ENCODE results near the gene PTPRU. TPM values are rescaled to one million over a fixed set of nuclear protein-coding genes. Genes with fewer than 3 reads are reported as not detected.

The PTPRU gene
- polyA plus RNA-seq, 2 of the 4 experiments (the other 2 are of a cell fraction), result 5.7 to 6.1 TPM

DNA sequence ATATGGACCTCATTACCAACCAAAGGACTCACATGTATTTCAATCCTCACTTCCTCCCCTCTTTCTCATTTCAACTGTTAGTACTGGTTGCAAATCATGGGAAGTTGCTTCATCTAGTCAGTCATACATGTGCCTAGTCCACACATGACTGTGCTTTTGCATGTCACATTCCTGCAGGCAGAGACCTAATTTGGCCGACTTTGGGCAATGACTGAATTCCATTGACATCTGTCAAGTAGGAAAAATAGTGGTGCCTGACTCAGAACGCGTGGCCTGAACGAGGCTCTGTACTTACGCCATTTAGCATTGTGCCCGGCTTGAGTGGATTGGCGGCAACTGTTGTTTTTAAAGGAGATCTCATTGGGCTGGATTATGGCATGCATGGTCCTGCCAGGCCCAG lies 18.0 kb downstream of the PTPRU start:
- peaks cover 26% of the 10 kb centered on the region for H3K4me1 ChIP-seq
- POLR2A ChIA-PET, result no interaction called here
- no peak for TF ChIP-seq MAFK (IDR thresholded peaks at IDR 0.05; ENCODE audit: partially characterized antibody)
- TF ChIP-seq ZFP36 (IDR thresholded peaks at IDR 0.05; ENCODE audit: borderline replicate concordance, partially characterized antibody), result no peak
- no peak for TF ChIP-seq KDM1A (IDR thresholded peaks at IDR 0.05; ENCODE audit: low read depth)
- DNase-seq (ENCODE audit: low read depth in 1 of 2, low spot score in 1 of 2) (no peak), ATAC-seq (no peak), FAIRE-seq (no peak)
- H3K9me3 ChIP-seq, result no peaks in the 10 kb centered on the region
- 92% methylated on average over 7 of the region's 7 CpGs for WGBS (ENCODE audit: missing lambda C conversion rate)
- no peak overlapping the region for H3K27ac ChIP-seq
- no peak overlapping the region for H3K4me2 ChIP-seq
- no peak overlapping the region for H3K4me3 ChIP-seq
- CTCF ChIA-PET, result no interaction called here

DNA sequence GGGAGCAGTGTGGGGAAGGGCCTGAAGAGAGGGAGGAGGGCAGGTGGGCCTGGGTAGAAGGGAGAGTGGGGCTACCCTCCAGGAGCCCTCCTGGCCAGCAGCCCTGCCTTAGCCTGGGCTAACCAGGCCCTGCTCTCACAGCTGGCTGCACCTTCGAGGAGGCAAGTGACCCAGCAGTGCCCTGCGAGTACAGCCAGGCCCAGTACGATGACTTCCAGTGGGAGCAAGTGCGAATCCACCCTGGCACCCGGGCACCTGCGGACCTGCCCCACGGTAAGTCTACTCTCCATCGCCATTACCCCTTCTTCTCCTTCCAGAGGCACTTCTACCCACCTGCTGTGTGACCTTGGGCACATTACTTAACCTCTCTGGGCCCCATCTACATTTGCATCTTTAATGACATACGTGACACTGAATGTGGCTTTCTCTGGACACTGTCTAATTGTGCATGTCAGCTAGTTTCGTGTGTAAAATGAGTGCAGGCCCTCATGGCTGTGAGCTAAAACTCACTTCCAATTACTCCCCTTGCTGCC lies 18.9 kb downstream of the PTPRU start:
- 86% methylated on average over 8 of the region's 10 CpGs for WGBS (ENCODE audit: missing lambda C conversion rate)
- Histone ChIP-seq H3K27ac (no peak overlapping the region; a peak in 1 of 6 replicates), H3K4me1 (peaks cover 26% of the 10 kb centered on the region), H3K4me3 (no peak overlapping the region), H3K4me2 (no peak overlapping the region), H3K9me3 (no peaks in the 10 kb centered on the region)
- ATAC-seq, result no peak
- no peak for FAIRE-seq
- ChIA-PET POLR2A (no interaction called here), CTCF (interaction anchor here (1.0 to 1.1 kb wide), 2 partner anchors 10 to 1125 kb away, joined by 3 to 6 read pairs; no protein-coding TSS in a partner anchor)
- TF ChIP-seq ESRRA (IDR thresholded peaks at IDR 0.05; ENCODE audit: borderline replicate concordance, low read length) (no peak), ZFP36 (IDR thresholded peaks at IDR 0.05; ENCODE audit: borderline replicate concordance, partially characterized antibody) (peak; percentile 51)
- no peak for DNase-seq (ENCODE audit: low read depth in 1 of 2, low spot score in 1 of 2)

DNA sequence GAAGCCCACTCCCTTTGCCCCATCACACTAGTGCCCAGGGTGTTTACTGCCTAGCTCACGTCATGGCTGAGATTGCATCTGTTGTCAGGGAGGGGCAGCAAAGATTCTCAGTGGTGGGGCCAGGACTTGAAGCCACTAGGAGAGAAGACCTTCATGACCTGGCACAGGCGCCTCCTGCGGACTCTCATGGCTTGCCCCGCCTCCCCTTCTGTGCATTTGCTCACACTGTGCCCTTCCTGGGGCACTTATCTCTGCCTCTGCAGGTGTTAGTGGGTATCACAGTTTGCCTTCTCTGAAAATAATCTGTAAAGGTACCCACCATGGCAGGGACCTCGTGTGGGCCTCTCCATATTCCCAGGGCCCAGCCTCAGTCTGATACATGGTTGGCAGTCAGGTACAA lies 20.1 kb downstream of the PTPRU start:
- CTCF ChIA-PET, result interaction anchor here (1.0 to 1.3 kb wide), 3 partner anchors 10 to 20 kb away, joined by 3 to 8 read pairs (median 3); partner anchors contain the start of gene PTPRU

GRCh38 chr1:29256979-29257804 lies 20.9 kb downstream of the PTPRU start:
- DNase-seq (ENCODE audit: low read depth in 1 of 2, low spot score in 1 of 2), result peak in 1 of 2 experiments; percentile 33
- no peak overlapping the region for H3K4me3 ChIP-seq
- H3K27ac ChIP-seq, result peak overlapping the region; percentile 57 to 80
- FAIRE-seq, result no peak
- peaks cover 26% of the 10 kb centered on the region for H3K4me1 ChIP-seq
- ATAC-seq, result peak; percentile 68 to 71; a peak in 5 of 6 replicates
- 19% methylated on average over 10 of the region's 11 CpGs for WGBS (ENCODE audit: missing lambda C conversion rate)
- POLR2A ChIA-PET, result interaction anchor here (0.7 kb wide), 1 partner anchor 27 kb away, joined by 3 read pairs; the partner anchor contains the start of gene MECR
- CTCF ChIA-PET, result interaction anchor here (0.6 to 1.3 kb wide), 4 partner anchors 10 to 766 kb away, joined by 4 to 8 read pairs (median 4); partner anchors contain the start of gene PTPRU
- TF ChIP-seq CBX2 (IDR thresholded peaks at IDR 0.05; ENCODE audit: borderline replicate concordance, low read depth), result no peak
- TF ChIP-seq JUN (IDR thresholded peaks at IDR 0.05), result 0 out of 5 replicates have a peak, but pooled peaks of 1 of the 2 experiments have one; percentile 33
- no peak for TF ChIP-seq POLR2AphosphoS2 (conservative IDR thresholded peaks at IDR 0.05; ENCODE audit: low read length)
- TF ChIP-seq GATA3 (IDR thresholded peaks at IDR 0.05; ENCODE audit: borderline replicate concordance), result no peak
- no peaks in the 10 kb centered on the region for H3K9me3 ChIP-seq
- peak overlapping the region; percentile 68 for H3K4me2 ChIP-seq

More for the DNA sequence above, 20.1 kb downstream of the PTPRU start:
- H3K4me1 ChIP-seq, result peaks cover 26% of the 10 kb centered on the region
- no peak for TF ChIP-seq SREBF2 (IDR thresholded peaks at IDR 0.05)
- TF ChIP-seq FOSB (CRISPR knock-in tag; IDR thresholded peaks at IDR 0.05), result no peak
- TF ChIP-seq RNF2 (IDR thresholded peaks at IDR 0.05; ENCODE audit: borderline replicate concordance, low read depth), result no peak
- TF ChIP-seq, protein P1, sequence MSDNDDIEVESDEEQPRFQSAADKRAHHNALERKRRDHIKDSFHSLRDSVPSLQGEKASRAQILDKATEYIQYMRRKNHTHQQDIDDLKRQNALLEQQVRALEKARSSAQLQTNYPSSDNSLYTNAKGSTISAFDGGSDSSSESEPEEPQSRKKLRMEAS (IDR thresholded peaks at IDR 0.05), result no peak
- TF ChIP-seq NR3C1 (IDR thresholded peaks at IDR 0.05), result no peak
- no peak for TF ChIP-seq FOXS1 (CRISPR knock-in tag; IDR thresholded peaks at IDR 0.05)
- TF ChIP-seq CTCF (IDR thresholded peaks at IDR 0.05), result no peak
- TF ChIP-seq NFE2L2 (conservative IDR thresholded peaks at IDR 0.05; ENCODE audit: low read length), result no peak
- no peak for TF ChIP-seq HEYL (CRISPR knock-in tag; IDR thresholded peaks at IDR 0.05)
- no peak for TF ChIP-seq RAD21 (conservative IDR thresholded peaks at IDR 0.05 in 1 of 2, IDR thresholded peaks at IDR 0.05 in 1 of 2)
- TF ChIP-seq ZSCAN20 (CRISPR knock-in tag; IDR thresholded peaks at IDR 0.05), result no peak
- no peak for TF ChIP-seq CEBPB (IDR thresholded peaks at IDR 0.05)
- no peak for TF ChIP-seq SMC3 (IDR thresholded peaks at IDR 0.05)
- TF ChIP-seq ESRRA (IDR thresholded peaks at IDR 0.05; ENCODE audit: borderline replicate concordance, low read length), result no peak
- POLR2A ChIA-PET, result interaction anchor here (0.7 kb wide), 1 partner anchor 26 kb away, joined by 3 read pairs; the partner anchor contains the start of gene MECR
- no peaks in the 10 kb centered on the region for H3K9me3 ChIP-seq
- ATAC-seq, result peak; percentile 66 to 71; a peak in 5 of 6 replicates
- FAIRE-seq, result no peak
- peak overlapping the region; percentile 68 for H3K4me2 ChIP-seq
- peak in 1 of 2 experiments; percentile 29 for DNase-seq (ENCODE audit: low read depth in 1 of 2, low spot score in 1 of 2)
- H3K27ac ChIP-seq, result peak overlapping the region; percentile 57 to 80; a peak in 5 of 6 replicates
- no peak overlapping the region for H3K4me3 ChIP-seq
- WGBS (ENCODE audit: missing lambda C conversion rate), result 53% methylated on average over 5 of the region's 5 CpGs
